HCT116 (cell line): Measurements from ENCODE around the gene PIP5KL1.

ENCODE experiments used
- POLR2A ChIP-seq: IDR thresholded peaks from 2 replicates; pipeline ENCODE4 v1.7.0; 2011; ENCODE audit warnings: borderline replicate concordance; ENCODE audit not compliant: insufficient read depth, insufficient read length; ENCODE audit errors: extremely low read depth
- POLR2AphosphoS5 ChIP-seq: IDR thresholded peaks from 2 replicates; pipeline ENCODE4 v1.6.1; 2011; ENCODE audit warnings: mild to moderate bottlenecking, low read depth, low read length, moderate library complexity
- YY1 ChIP-seq: IDR thresholded peaks from 2 replicates; pipeline ENCODE4 v1.6.1; 2011; ENCODE audit warnings: low read length, low read depth, moderate library complexity, mild to moderate bottlenecking; ENCODE audit not compliant: insufficient replicate concordance; ENCODE audit errors: extremely low read depth
- TF ChIP-seq, protein P1 (sequence below), 3 experiments: fragments of 200-600 bp in 1 of 3; sonication (generic) in 1 of 3; IDR thresholded peaks in 2 of 3; conservative IDR thresholded peaks in 1 of 3; 2 replicates each; pipeline ENCODE4 v1.5.1; 2012 to 2017; ENCODE audit warnings: low read depth in 2 of 3, low read length in 2 of 3, antibody characterized with exemption in 1 of 3, borderline replicate concordance in 1 of 3, control low read depth in 1 of 3, mild to moderate bottlenecking in 1 of 3, mixed read lengths in 1 of 3, mixed run types in 1 of 3, moderate library complexity in 1 of 3; ENCODE audit not compliant: insufficient read depth in 1 of 3
- TF ChIP-seq, protein P2 (sequence below): IDR thresholded peaks from 2 replicates; pipeline ENCODE4 v1.6.1; 2012

DNA sequence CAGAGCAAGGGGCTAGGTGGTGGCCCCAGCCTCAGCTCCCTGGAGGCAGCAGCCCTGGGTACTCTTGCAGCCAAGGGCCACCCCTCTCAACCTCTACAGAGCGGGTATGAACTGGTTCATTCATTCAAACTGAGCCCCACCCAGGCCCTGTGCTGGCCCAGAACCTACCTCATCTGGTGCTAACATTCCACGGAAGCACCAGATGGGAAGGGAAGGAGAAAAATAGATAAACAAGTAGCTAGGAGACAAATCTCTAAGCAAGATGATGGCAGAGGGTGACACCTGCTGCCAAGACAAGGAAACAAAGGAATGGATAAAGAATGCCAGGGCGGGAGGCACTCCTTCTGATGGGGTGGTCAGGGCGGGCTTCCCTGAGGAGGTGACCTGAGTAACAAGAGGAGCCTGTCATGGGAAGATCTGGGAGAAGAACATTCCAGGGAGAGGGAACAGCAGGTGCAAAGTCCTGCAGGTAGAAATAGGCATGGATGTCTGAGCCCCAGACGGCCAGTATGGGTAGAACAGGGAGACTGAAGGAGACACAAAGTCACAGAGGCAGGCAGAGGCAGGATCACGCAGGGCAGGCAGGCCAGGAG, 19.9 kb downstream of the PIP5KL1 start:
- TF ChIP-seq, protein P1, sequence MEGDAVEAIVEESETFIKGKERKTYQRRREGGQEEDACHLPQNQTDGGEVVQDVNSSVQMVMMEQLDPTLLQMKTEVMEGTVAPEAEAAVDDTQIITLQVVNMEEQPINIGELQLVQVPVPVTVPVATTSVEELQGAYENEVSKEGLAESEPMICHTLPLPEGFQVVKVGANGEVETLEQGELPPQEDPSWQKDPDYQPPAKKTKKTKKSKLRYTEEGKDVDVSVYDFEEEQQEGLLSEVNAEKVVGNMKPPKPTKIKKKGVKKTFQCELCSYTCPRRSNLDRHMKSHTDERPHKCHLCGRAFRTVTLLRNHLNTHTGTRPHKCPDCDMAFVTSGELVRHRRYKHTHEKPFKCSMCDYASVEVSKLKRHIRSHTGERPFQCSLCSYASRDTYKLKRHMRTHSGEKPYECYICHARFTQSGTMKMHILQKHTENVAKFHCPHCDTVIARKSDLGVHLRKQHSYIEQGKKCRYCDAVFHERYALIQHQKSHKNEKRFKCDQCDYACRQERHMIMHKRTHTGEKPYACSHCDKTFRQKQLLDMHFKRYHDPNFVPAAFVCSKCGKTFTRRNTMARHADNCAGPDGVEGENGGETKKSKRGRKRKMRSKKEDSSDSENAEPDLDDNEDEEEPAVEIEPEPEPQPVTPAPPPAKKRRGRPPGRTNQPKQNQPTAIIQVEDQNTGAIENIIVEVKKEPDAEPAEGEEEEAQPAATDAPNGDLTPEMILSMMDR (IDR thresholded peaks at IDR 0.05 in 2 of 3, conservative IDR thresholded peaks at IDR 0.05 in 1 of 3; ENCODE audit: borderline replicate concordance in 1 of 3, insufficient read depth in 1 of 3, low read depth in 2 of 3, low read length in 2 of 3) = 0 out of 6 replicates have a peak, but pooled peaks of 2 of the 3 experiments have one; percentile 17 to 18
- TF ChIP-seq POLR2AphosphoS5 (no peak), POLR2A (no peak), YY1 (no peak)
- TF ChIP-seq, protein P2, sequence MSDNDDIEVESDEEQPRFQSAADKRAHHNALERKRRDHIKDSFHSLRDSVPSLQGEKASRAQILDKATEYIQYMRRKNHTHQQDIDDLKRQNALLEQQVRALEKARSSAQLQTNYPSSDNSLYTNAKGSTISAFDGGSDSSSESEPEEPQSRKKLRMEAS = no peak
